OCI-LY7 (cell line): ENCODE measurements around the gene PIP4K2A.

ENCODE experiments used
- EZH2phosphoT487 ChIP-seq: fragments of 200-600 bp; sonication (generic); IDR thresholded peaks from 2 replicates; pipeline ENCODE4 v1.6.1; 2018; ENCODE audit warnings: low read depth, borderline replicate concordance, mild to moderate bottlenecking, mixed run types, antibody characterized with exemption, low read length, moderate library complexity, mixed read lengths
- TF ChIP-seq, protein P1 (sequence below): fragments of 200-600 bp; sonication (generic); conservative IDR thresholded peaks from 2 replicates; pipeline ENCODE4 v1.5.1; 2014; ENCODE audit warnings: mild to moderate bottlenecking, antibody characterized with exemption, low read length, moderate library complexity, mixed read lengths

DNA sequence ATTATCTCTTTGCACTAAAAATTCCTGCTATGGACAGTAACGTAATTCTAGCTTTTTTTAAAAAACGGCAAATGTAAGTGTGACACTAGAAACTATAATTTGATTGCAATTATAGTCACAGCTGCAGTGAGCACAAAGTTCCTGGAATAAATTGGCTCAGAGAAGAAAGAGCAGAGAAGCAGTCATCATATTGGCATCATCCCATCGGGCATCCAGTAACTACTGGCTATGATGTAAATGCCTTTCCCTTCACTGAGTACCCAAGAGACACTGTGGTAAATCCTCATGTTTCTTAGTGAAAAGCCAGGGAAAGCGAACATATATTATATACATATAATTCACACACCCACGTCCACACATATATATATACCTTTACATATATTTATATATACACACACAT lies 43.6 kb downstream of the PIP4K2A start:
- TF ChIP-seq, protein P1, sequence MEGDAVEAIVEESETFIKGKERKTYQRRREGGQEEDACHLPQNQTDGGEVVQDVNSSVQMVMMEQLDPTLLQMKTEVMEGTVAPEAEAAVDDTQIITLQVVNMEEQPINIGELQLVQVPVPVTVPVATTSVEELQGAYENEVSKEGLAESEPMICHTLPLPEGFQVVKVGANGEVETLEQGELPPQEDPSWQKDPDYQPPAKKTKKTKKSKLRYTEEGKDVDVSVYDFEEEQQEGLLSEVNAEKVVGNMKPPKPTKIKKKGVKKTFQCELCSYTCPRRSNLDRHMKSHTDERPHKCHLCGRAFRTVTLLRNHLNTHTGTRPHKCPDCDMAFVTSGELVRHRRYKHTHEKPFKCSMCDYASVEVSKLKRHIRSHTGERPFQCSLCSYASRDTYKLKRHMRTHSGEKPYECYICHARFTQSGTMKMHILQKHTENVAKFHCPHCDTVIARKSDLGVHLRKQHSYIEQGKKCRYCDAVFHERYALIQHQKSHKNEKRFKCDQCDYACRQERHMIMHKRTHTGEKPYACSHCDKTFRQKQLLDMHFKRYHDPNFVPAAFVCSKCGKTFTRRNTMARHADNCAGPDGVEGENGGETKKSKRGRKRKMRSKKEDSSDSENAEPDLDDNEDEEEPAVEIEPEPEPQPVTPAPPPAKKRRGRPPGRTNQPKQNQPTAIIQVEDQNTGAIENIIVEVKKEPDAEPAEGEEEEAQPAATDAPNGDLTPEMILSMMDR: no peak
- no peak for TF ChIP-seq EZH2phosphoT487
